Prostate gland (tissue), 2 donors: Measurements from ENCODE around the gene PPP2R5C.

Experiments used
- POLR2A ChIP-seq: fragments of 450-650 bp; IDR thresholded peaks from one replicate; pipeline ENCODE4 v1.6.1; 2016; ENCODE audit warnings: antibody characterized with exemption, mild to moderate bottlenecking
- POLR2AphosphoS5 ChIP-seq: sonication (generic); formaldehyde crosslinking; IDR thresholded peaks from one replicate; pipeline ENCODE4 v1.6.1; 2017; ENCODE audit warnings: antibody characterized with exemption
- TF ChIP-seq, protein P1 (sequence below), 4 experiments: fragments of 200-600 bp in 2 of 4; fragments of 450-650 bp in 2 of 4; sonication (generic) in 2 of 4; IDR thresholded peaks; 1 replicate in 3 of 4; 2 replicates in 1 of 4; pipeline ENCODE4 v1.5.1; 2016 to 2019; ENCODE audit warnings: antibody characterized with exemption in 4 of 4, mild to moderate bottlenecking in 2 of 4, moderate library complexity in 2 of 4

GRCh38 chr14:101916816-101917412, 155.4 kb downstream of the PPP2R5C start:
- TF ChIP-seq, protein P1, sequence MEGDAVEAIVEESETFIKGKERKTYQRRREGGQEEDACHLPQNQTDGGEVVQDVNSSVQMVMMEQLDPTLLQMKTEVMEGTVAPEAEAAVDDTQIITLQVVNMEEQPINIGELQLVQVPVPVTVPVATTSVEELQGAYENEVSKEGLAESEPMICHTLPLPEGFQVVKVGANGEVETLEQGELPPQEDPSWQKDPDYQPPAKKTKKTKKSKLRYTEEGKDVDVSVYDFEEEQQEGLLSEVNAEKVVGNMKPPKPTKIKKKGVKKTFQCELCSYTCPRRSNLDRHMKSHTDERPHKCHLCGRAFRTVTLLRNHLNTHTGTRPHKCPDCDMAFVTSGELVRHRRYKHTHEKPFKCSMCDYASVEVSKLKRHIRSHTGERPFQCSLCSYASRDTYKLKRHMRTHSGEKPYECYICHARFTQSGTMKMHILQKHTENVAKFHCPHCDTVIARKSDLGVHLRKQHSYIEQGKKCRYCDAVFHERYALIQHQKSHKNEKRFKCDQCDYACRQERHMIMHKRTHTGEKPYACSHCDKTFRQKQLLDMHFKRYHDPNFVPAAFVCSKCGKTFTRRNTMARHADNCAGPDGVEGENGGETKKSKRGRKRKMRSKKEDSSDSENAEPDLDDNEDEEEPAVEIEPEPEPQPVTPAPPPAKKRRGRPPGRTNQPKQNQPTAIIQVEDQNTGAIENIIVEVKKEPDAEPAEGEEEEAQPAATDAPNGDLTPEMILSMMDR (IDR thresholded peaks at IDR 0.05) = no peak
- TF ChIP-seq POLR2AphosphoS5 (no peak), POLR2A (no peak)
